Erythroblast (primary cell): ENCODE measurements around the gene GNB3.

Experiments used
- GATA1 ChIP-seq: IDR thresholded peaks from 2 replicates; pipeline ENCODE4 v1.6.1; 2011; ENCODE audit warnings: low read depth, mild to moderate bottlenecking, control low read depth, low read length, moderate library complexity
- POLR2A ChIP-seq: IDR thresholded peaks from 2 replicates; pipeline ENCODE4 v1.6.1; 2011; ENCODE audit warnings: mild to moderate bottlenecking, low read length

DNA sequence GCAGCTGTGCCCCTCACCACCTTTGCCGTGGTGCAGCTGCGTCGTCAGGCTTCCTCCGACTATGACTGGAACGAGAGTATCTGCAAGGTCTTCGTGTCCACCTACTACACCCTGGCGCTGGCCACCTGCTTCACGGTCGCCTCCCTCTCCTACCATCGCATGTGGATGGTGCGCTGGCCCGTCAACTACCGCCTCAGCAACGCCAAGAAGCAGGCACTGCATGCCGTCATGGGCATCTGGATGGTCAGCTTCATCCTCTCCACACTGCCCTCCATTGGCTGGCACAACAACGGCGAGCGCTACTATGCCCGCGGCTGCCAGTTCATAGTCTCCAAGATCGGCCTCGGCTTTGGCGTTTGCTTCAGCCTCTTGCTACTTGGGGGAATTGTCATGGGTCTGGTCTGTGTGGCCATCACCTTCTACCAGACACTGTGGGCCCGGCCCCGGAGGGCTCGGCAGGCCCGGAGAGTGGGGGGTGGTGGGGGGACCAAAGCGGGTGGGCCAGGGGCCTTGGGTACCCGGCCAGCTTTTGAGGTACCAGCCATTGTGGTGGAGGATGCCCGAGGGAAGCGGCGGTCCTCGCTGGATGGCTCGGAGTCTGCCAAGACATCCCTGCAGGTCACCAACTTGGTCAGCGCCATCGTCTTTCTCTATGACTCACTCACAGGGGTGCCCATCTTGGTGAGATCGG lies 16.5 kb upstream of the GNB3 start:
- TF ChIP-seq POLR2A (no peak), GATA1 (no peak)
